ENCODE measurements around the gene PSMD8.
"Not testable (repeated sequence)": the region's sequence is repeated elsewhere in the genome, so short reads cannot be mapped to it uniquely, and the experiment has no call there.

The PSMD8 gene

DNA sequence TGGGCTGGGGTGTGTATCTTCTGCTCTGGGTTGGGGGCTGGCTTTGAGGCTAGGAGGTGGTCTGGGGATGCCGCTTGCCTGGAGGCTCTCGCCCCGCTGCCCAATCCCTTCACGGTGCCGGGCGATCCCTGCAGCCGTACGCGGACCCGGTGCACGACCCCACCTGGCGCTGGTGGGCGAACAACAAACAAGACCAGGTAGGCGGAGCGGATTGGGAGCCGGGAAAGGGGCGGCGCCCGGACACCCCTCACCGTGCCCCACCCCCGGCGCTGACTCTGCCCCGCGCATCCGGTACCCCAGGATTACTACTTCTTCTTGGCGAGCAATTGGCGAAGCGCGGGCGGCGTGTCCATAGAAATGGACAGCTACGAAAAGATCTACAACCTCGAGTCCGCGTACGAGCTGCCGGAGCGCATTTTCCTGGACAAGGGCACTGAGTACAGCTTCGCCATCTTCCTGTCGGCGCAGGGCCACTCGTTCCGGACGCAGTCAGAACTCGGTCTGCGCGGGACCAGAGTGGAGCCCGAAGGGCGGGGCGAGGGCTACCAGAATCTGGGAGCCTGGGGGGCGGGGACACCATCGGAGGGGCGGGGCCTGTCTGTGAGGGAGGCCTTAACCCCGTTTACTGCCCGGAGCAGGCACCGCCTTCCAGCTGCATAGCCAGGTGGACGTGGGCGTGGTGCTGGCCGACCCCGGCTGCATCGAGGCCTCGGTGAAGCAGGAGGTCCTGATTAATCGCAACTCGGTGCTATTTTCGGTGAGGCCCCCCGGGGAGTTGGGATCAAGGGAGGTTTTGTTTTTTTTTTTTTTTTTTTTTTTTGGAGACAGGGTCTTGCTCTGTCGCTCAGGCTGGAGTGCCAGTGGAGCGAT lies 12.1 kb upstream of the PSMD8 start:
- peak; percentile 79 for DNase-seq

DNA sequence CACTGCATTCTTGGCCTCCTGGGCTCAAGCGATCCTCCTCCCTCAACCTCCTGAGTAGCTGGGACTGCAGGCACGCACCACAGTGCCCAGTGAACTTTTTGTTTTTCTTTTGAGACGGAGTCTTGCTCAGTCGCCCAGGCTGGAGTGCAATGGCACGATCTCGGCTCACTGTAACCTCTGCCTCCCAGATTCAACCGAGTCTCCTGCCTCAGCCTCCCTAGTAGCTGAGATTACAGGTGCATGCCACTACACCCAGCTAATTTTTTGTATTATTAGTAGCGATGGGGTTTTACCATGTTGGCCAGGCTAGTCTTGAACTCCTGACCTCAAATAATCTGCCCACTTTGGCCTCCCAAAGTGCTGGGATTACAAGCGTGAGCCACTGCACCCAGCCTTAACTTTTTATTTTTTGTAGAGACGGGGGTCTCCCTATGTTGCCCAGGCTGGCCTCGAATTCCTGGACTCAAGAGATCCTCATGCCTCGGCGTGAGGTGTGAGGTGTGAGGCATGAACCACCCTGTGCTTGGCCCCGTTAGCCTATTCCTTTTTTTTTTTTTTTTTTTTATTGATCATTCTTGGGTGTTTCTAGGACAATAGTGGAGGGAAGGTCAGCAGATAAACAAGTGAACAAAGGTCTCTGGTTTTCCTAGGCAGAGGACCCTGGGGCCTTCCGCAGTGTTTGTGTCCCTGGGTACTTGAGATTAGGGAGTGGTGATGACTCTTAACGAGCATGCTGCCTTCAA lies 11.3 kb upstream of the PSMD8 start:
- not testable (repeated sequence) for DNase-seq

DNA sequence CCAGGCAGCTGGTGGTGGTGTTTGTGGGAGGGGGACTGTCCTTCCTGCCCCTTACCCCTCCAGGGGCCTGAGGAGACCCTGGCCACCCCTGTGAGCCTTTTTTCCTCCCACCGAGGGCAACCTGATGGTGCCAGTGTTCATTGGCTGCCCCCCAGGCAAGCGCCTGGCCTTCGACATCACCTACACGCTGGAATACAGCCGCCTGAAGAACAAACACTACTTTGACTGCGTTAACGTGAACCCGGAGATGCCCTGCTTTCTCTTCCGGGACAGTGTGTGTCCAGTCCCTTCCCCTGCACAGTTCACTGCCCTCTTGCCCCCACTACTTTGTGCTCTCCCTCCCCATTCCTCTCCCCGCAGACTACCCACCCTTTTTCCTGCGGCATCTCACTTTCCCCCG lies 7.3 kb upstream of the PSMD8 start:
- DNase-seq: no peak

DNA sequence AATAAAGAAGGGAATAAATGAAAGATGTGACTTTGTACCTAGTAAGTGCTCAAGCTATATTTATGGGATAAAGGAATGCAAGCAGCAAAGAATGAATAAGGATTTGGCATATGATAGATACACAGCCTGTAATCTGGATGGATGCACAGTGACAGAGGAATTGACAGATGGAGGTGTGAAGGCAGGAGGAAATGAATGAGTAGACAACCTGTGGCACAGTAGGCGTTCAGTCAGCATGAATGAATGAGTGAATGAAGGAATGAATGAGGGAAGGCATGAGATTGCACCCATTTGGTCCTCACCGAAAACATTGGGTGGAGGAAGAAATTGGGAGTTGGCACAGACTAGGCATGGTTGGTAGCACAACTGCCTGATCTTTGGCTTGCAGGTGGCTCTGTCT lies 4.8 kb upstream of the PSMD8 start:
- DNase-seq: no peak

DNA sequence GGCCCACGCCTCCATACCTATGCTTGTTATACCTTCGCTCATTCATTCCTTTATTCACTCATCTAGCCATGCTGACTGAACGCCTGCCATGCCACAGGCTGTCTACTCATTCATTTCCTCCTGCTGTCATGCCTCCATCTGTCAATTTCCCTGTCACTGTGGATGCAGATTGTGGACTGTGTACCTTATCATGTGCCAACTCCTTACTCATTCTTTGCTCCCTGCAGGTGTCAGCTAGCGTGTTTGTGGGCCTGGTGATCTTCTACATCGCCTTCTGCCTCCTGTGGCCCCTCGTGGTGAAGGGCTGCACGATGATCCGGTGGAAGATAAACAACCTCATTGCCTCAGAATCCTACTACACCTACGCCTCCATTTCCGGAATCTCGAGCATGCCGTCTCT lies 4.1 kb upstream of the PSMD8 start:
- no peak for DNase-seq

DNA sequence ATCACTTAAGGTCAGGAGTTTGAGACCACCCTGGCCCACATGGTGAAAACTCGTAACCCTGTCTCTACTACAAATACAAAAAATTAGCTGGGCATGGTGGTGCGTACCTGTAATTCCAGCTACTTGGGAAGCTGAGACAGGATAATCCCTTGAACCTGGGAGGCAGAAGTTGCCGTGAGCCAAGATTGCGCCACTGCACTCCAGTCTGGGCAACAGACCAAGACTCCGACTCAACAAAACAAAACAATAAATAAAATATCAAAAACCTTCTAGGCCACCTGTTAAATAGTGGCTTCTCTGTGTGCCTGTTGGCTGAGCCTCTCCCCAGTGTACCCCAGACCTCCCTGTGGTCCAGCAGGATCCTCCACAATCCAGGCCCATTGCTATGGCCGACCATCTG lies 3.3 kb upstream of the PSMD8 start:
- no peak for DNase-seq

DNA sequence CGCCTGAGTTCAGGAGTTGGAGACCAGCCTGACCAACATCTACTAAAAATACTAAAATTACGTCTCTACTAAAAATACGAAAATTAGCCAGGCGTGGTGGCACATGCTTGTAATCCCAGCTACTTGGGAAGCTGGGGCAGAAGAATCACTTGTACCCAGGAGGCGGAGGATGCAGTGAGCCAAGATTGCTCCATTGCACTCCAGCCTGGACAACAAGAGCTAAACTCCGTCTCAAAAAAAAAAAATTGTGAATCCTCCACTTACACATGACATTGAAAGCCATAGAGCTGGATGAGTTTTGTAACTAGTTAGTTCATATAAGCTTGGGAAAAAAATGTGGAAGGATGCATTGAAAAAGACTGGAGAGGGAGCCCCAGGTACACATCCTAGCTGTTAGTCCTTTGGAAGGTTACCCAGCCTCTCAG lies 452 bp upstream of the PSMD8 start:
- DNase-seq: no peak

DNA sequence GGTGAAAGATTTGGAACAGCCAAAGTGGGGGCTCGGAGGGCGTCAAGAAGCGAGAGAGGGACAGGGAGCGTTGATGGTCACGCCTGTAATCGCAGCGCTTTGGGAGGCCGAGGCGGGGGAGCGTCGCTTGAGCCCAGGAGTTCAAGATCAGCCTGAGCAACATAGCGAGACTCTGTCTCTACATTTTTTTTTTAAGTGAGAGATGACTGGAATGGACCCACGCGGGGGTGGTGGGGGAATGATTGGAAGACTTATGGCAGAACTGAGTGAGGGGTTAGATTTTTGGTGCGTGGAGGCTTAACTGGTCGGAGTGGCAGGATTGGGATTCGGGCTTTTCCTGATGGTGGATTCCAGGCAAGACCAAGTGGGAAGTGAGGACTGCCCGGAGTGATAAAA lies 725 bp downstream of the PSMD8 start:
- DNase-seq: peak; percentile 47

DNA sequence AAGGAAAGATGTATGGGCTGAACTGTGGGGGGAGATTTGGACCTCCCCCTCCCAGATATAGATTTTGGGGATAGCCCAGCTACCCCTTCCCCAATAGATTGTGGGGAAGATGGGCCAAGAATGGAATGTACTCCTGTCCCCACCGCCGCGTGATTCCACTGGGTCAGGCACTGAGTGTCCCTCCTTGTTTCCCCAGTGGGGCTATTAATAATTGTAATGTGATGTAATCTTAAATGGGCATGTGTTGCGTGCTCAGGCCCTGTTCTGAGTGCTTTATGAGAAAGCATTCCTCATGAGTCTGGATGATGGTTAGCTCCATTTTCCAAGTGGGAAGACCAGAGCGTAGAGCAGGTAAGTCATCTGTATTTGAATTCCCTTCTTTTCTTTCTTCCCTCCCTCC lies 1.4 kb downstream of the PSMD8 start:
- no peak for DNase-seq

DNA sequence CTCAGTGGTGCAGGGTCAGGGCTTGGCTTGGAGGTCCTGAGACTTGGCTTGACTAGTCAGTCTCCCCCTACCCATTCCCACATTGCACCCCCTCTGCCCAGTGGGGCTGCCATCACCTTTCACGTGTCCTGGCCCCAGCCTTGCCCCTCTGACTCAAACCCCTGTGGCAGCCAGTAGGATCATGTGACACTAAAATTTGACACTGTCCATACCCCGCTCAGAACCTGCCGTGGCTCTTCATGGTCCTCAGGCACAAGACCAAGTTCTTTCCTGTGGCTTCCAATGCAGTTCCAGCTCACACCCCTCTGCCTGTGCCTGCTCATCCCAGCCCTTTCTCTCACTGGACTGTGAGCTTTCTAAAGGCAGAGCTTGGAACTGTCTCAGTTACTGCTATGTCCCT lies 2.2 kb downstream of the PSMD8 start:
- DNase-seq: no peak

DNA sequence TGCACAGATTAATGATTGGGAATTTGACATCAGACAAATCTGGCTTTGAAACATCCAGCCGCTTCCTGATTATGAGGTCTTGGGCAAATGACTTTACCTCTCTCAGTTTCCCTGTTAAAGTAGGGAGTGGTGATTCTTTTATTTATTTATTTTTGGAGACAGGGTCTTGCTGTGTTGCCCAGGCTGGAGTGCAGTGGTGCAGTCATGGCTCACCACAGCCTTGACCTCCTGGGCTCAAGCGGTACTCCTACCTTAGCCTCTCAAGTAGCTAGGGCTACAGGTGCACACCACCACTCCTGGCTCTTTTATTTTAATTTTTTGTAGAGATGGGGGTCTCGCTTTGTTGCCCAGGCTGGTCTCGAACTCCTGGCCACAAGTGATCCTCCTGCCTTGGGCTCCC lies 2.7 kb downstream of the PSMD8 start:
- DNase-seq: no peak

DNA sequence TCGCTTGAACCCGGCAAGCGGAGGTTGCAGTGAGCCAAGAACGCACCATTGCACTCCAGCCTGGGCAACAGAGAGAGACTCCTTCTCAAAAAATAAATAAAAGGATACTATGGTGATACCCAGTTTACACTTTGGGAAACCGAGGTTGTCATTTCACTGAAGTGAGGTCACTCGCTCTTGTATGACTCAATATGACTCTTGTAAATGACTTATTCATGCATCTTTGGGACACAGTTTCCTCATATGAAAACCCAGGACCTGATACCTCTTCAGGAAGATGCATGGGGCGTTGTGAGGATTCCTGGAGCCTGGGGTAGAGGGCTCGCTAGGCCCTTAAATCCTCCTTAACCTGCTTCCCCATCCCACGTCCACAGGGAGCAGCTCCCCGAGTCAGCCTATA lies 4.5 kb downstream of the PSMD8 start:
- no peak for DNase-seq

DNA sequence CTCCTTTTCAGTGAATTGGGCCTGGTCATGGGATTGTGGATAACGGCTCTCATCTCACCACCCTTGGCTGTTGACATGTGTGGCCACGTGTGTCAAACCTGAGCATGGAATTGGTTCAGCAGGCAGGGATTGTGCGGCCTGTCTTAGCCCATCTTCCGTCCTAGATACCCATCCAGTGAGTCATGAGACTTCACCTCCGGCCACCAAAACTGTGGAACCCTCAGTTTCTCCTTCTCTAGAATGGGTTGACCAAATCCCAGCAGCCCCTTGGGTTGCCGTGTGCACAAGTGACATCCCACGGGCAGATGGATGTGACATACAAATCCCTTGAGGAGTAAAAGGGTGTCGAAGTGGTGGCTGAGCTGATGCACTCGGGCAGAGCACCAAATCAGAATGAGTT lies 6.8 kb downstream of the PSMD8 start:
- no peak for DNase-seq

DNA sequence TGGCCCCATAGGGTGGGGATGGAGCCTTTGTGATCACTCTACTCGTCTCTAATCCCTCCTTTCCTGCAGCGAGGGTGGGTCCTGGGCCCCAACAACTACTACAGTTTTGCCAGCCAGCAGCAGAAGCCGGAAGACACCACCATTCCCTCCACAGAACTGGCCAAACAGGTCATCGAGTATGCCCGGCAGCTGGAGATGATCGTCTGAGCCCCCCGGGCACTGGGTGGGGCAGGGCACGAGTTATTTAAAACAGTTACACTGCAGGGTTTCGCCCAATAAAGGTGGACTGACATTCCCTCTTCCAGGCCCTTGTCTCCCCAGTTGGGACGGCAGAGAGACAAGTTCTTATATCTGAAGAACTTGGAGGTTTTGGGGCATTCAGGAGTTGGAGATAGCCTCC lies 8.8 kb downstream of the PSMD8 start:
- no peak for DNase-seq

DNA sequence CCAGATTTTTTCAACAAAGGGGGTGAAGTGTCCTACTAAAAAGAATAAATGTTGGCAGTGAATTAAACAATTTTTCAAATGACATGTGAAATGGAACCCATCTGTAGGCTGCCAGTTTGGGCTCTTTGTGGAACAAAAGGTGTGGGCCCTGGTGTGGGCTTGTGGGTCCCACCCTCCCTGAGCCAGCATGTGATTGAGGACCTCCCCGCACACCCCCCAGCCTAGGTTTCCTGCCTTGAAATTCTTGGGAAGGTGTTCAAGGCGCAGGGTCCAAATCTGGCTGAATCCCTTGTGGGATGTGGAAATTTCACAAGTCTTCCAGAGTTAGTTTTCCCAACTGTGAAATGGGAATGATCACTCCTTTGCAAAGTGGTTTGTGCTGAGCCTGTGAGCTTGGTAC lies 9.4 kb downstream of the PSMD8 start:
- DNase-seq: no peak

DNA sequence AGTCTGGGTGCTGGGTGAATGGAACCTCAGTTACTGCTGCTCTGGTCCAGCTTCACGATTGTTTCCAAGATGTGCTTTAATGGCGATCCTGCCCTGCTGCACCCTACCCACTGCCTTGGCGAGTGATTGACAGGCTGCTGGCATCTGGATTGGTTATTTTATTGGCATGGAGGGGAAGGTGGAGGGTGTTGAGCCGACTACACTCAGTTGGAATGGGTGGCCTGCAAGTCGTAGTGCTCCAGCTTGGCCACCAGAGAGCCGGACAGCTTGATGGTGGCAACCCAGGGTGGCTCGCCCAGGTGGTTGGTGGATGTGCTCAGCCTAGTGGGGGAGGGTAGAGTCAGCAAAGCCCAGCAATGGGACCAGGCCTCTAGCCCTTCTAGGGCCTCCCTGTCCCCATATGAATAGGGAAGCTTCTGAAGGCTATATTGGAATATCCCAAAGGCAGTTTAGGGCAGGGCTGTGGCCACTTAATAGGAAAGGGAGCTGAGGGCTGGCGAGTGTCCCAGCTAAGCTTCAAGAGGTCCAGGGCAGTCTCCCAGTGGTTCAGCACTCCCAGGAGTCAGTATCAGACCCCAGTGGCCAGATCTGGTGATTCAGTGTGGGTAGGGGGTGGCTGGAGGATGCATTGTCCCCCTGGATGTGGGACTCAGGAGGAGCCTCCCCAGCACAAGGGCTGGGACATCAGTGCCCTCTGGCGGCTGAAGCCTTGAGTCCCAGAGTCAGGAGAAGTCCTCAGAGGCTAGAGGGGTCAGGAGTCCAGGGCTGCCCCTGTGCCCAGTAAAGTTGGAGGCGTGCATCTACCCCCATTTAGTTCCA lies 10.0 kb downstream of the PSMD8 start:
- no peak for DNase-seq

DNA sequence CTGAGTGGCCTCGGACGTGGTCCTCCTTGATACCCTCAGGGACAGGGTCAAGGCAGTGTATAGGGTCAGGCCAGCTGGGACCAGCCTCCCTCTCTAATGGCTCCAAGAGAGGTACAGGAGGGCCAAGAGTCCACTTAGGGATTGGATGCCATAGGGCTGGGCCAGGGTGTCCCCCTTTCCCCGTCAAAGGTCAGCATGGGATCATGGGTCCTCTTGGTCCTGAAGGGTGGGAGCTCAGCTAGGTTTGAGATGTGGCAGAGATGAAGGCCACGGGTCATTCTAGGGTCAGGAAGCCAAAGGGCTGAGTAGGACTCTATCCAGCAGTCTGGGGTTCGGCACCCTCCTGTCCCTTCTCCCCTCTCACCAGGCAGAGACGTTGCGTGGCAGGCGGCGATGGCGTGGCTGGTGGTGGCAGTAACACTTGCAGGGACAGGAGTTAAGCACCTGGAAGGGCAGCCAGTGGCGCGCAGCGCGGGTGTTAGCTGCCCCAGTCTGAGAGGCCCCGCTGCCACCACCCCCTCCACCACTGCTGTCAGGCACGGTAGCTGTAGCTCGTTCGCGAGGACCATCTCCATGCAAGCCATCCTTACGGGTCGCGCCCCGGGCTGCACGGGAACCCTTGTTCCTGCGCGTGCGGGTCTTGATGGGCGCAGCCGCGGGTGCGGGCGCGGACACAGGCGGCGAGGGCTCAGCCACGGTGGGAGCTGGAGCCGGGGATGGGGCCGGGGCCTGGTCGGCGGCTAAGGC lies 10.9 kb downstream of the PSMD8 start:
- no peak for DNase-seq

DNA sequence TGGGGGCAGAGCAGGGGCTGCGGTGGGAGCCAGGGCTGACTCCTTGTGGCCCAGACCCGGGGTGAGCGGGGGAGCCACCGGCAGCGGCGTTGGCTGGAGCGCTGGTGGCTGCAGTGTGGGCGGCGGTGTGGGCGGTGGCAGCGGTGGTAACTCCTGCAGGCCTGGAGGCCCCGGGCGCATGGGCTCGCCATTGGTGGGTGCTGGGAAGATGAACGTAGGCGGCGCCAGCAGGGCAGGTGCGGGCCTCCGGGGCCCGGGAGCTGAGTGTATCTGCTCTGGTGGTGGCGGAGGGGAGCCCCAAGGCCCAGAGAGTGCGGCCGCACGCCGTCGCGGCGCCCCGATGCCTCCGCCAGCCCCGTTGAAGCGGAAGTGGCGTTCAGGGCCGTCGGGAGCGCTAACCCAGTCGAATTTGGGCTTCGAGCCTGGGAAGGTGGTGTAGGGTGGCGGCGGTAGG lies 11.5 kb downstream of the PSMD8 start:
- no peak for DNase-seq

DNA sequence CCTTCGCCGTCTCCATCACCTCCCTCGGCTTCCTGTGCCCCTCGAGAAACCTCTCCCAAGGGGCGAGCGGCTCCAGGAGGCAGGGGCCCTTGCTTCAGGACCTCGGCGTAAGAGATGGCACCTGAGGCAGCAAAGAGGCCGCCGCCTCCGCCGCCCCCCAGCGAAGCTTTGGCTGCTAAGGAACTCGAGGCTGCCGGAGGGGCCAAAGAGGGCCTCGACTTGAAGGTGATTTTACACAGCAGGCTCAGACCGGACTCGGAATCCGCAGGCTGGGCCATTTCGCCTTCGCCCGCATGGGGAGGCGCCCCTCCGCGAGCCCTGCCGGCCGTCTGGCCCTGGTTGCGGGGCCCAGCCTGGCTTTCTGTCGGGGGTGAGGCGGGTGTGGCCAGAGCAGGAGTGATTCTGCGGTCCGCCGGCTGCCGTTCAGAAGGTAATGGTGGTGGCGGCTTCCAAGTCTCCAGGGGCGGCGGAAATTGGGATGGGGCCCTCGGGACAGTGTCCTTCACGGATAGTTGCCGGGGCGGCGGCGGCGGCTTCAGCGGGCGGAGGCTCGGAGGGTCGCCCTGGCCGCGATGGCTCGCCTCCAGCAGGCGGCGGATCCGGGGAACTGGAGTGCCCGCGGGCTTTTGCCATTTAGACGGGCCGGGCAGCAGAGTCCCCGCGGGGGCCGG lies 12.1 kb downstream of the PSMD8 start:
- no peak for DNase-seq

DNA sequence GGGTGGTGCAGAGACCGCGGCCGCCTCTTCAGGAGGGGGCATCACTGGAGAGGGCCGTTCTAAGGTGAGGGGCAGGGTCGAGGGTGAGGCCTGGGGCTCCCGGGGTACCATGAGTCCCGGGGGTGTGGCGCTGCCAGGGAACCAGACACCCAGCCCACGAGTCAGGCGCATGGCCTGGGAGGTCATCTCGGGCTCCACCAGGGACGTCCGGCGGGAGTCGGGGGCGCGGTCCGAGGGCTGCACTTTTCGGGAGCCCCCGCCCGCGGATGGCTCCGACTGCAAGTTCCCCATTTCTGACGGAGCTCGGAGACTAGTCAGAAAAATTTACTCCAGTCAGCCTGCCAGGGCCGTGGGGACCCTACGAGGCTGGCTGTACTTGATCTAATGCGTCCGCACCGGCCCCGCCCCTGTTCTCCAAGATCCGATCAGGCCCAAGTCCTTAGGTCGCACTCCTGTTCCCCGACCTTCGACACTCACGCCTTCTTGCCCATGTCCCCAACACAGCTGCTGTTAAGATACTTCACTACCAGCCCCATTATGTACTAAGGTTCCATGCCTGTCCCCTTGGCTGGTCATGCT lies 12.7 kb downstream of the PSMD8 start:
- no peak for DNase-seq

DNA sequence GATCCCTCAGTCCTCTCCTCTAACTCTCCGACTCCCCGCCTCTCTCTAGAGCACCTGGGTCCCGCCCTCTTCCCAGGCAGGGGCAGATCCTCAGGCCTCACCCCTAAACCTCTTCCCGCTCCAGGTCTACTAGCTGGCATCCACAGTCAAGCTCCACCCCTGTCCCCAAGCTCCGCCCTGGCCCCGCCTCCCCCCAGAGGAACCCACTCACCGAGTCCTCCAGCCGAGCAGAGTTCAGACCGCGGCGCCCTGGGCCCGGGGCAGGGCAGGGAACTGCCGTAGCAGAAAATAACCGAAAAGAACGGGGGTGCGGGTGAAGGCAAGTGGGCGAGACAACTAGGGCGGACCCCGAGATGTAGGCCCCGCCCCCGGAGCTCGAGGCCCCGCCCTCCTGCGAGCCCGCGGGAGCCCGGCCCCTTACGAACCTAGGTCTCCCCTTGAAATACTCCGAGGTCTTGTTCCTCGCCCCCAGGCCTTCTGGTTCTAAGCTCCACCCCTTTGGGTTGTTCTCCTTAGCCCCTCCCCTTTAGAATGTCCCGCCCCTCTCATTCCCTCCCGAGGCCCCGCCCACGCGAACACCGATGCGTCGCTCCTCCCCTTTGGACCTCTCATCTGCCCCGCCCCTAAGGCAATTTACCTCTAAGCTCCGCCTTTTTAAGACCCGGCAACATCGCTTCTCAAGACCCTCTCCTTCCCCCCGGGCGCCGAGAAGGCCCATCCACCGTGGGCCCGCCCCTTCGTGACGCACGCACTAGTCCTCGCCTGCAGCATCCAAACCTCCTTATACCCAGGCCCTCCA lies 13.4 kb downstream of the PSMD8 start, which contains the start of gene GGN:
GGN (minus strand) TSS at position 485 of the 799 bp plus-strand sequence. CDS start 773 bp downstream, outside the sequence.
- peak; percentile 43 for DNase-seq
